Measurements from ENCODE around the gene SERPINC1.
A peak's percentile ranks its signal among the peaks of the same experiment; 100 is the strongest.

The SERPINC1 gene

GRCh38 chr1:173876732-173877131, 40.4 kb downstream of the SERPINC1 start:
- H3K4me3 ChIP-seq (ENCODE audit: low read depth in 1 of 2, low read length in 2 of 2) = no peak overlapping the region
- no peaks in the 10 kb centered on the region for H3K27me3 ChIP-seq (ENCODE audit: control insufficient read depth in 1 of 2, insufficient read depth in 2 of 2, low read length in 2 of 2)
- no peaks in the 10 kb centered on the region for H3K4me1 ChIP-seq (ENCODE audit: control insufficient read depth in 1 of 2, insufficient read depth in 2 of 2, low read length in 2 of 2)
- no peak overlapping the region for H3K9ac ChIP-seq (ENCODE audit: low read depth in 1 of 2, low read length in 2 of 2)
- no peak overlapping the region for H3K27ac ChIP-seq (ENCODE audit: low read depth, low read length)
- peaks cover 0 to 3% of the 10 kb centered on the region in 2 donors for H3K36me3 ChIP-seq (ENCODE audit: control insufficient read depth in 1 of 2, insufficient read depth in 2 of 2, low read length in 2 of 2)
- H3K9me3 ChIP-seq (ENCODE audit: control insufficient read depth in 1 of 2, low read length in 2 of 2) = no peaks in the 10 kb centered on the region

- Histone ChIP-seq H3K27me3 (ENCODE audit: control insufficient read depth in 1 of 2, insufficient read depth in 2 of 2, low read length in 2 of 2) (no peaks in the 10 kb centered on the region), H3K9ac (ENCODE audit: low read depth in 1 of 2, low read length in 2 of 2) (no peak overlapping the region), H3K27ac (ENCODE audit: low read depth, low read length) (no peak overlapping the region), H3K36me3 (ENCODE audit: control insufficient read depth in 1 of 2, insufficient read depth in 2 of 2, low read length in 2 of 2) (peaks cover 1 to 7% of the 10 kb centered on the region in 2 donors), H3K9me3 (ENCODE audit: control insufficient read depth in 1 of 2, low read length in 2 of 2) (no peaks in the 10 kb centered on the region), H3K4me3 (ENCODE audit: low read depth in 1 of 2, low read length in 2 of 2) (no peak overlapping the region), H3K4me1 (ENCODE audit: control insufficient read depth in 1 of 2, insufficient read depth in 2 of 2, low read length in 2 of 2) (peaks cover 20 to 27% of the 10 kb centered on the region in 2 donors)
Observed at GRCh38 chr1:173871500-173871899, 45.6 kb downstream of the SERPINC1 start.

- no peak overlapping the region for H3K27ac ChIP-seq (ENCODE audit: low read depth, low read length)
- H3K9me3 ChIP-seq (ENCODE audit: control insufficient read depth in 1 of 2, low read length in 2 of 2) = no peaks in the 10 kb centered on the region
- H3K4me3 ChIP-seq (ENCODE audit: low read depth in 1 of 2, low read length in 2 of 2) = no peak overlapping the region
- H3K9ac ChIP-seq (ENCODE audit: low read depth in 1 of 2, low read length in 2 of 2) = no peak overlapping the region
- no peaks in the 10 kb centered on the region for H3K27me3 ChIP-seq (ENCODE audit: control insufficient read depth in 1 of 2, insufficient read depth in 2 of 2, low read length in 2 of 2)
- H3K36me3 ChIP-seq (ENCODE audit: control insufficient read depth in 1 of 2, insufficient read depth in 2 of 2, low read length in 2 of 2) = peaks cover 5 to 11% of the 10 kb centered on the region in 2 donors
- H3K4me1 ChIP-seq (ENCODE audit: control insufficient read depth in 1 of 2, insufficient read depth in 2 of 2, low read length in 2 of 2) = peaks cover 24 to 31% of the 10 kb centered on the region in 2 donors
Observed at GRCh38 chr1:173871091-173871490, 46.0 kb downstream of the SERPINC1 start.

- peaks cover 29 to 37% of the 10 kb centered on the region in 2 donors for H3K4me1 ChIP-seq (ENCODE audit: control insufficient read depth in 1 of 2, insufficient read depth in 2 of 2, low read length in 2 of 2)
- no peaks in the 10 kb centered on the region for H3K9me3 ChIP-seq (ENCODE audit: control insufficient read depth in 1 of 2, low read length in 2 of 2)
- H3K4me3 ChIP-seq (ENCODE audit: low read depth in 1 of 2, low read length in 2 of 2) = peak overlapping the region in 1 of 2 donors; percentile 92
- peak overlapping the region; percentile 42 for H3K27ac ChIP-seq (ENCODE audit: low read depth, low read length)
- H3K36me3 ChIP-seq (ENCODE audit: control insufficient read depth in 1 of 2, insufficient read depth in 2 of 2, low read length in 2 of 2) = peaks cover 11 to 15% of the 10 kb centered on the region in 2 donors
- peak overlapping the region; percentile 12 to 71 for H3K9ac ChIP-seq (ENCODE audit: low read depth in 1 of 2, low read length in 2 of 2)
- no peaks in the 10 kb centered on the region for H3K27me3 ChIP-seq (ENCODE audit: control insufficient read depth in 1 of 2, insufficient read depth in 2 of 2, low read length in 2 of 2)
Observed at GRCh38 chr1:173870252-173871075, 46.7 kb downstream of the SERPINC1 start.

GRCh38 chr1:173869021-173869359, 48.1 kb downstream of the SERPINC1 start:
- H3K9ac ChIP-seq (ENCODE audit: low read depth in 1 of 2, low read length in 2 of 2) = peak overlapping the region; percentile 71 to 85
- H3K27me3 ChIP-seq (ENCODE audit: control insufficient read depth in 1 of 2, insufficient read depth in 2 of 2, low read length in 2 of 2) = no peaks in the 10 kb centered on the region
- peak overlapping the region; percentile 92 to 95 for H3K4me3 ChIP-seq (ENCODE audit: low read depth in 1 of 2, low read length in 2 of 2)
- peak overlapping the region; percentile 97 for H3K27ac ChIP-seq (ENCODE audit: low read depth, low read length)
- no peaks in the 10 kb centered on the region for H3K9me3 ChIP-seq (ENCODE audit: control insufficient read depth in 1 of 2, low read length in 2 of 2)
- peaks cover 39 to 47% of the 10 kb centered on the region in 2 donors for H3K4me1 ChIP-seq (ENCODE audit: control insufficient read depth in 1 of 2, insufficient read depth in 2 of 2, low read length in 2 of 2)
- peaks cover 24 to 29% of the 10 kb centered on the region in 2 donors for H3K36me3 ChIP-seq (ENCODE audit: control insufficient read depth in 1 of 2, insufficient read depth in 2 of 2, low read length in 2 of 2)

- H3K27me3 ChIP-seq (ENCODE audit: control insufficient read depth in 1 of 2, insufficient read depth in 2 of 2, low read length in 2 of 2) = no peaks in the 10 kb centered on the region
- H3K9ac ChIP-seq (ENCODE audit: low read depth in 1 of 2, low read length in 2 of 2) = peak within 1 kb of the TSS; percentile 71 to 85
- peak within 1 kb of the TSS; percentile 97 for H3K27ac ChIP-seq (ENCODE audit: low read depth, low read length)
- no peaks in the 10 kb centered on the region for H3K9me3 ChIP-seq (ENCODE audit: control insufficient read depth in 1 of 2, low read length in 2 of 2)
- H3K36me3 ChIP-seq (ENCODE audit: control insufficient read depth in 1 of 2, insufficient read depth in 2 of 2, low read length in 2 of 2) = peaks cover 30 to 34% of the 10 kb centered on the region in 2 donors
- H3K4me1 ChIP-seq (ENCODE audit: control insufficient read depth in 1 of 2, insufficient read depth in 2 of 2, low read length in 2 of 2) = peaks cover 39 to 47% of the 10 kb centered on the region in 2 donors
- peak within 1 kb of the TSS; percentile 92 to 95 for H3K4me3 ChIP-seq (ENCODE audit: low read depth in 1 of 2, low read length in 2 of 2)
Observed at GRCh38 chr1:173868266-173869020, 48.7 kb downstream of the SERPINC1 start, which contains the start of gene ZBTB37. ZBTB37 (plus strand) TSS chr1:173868380; CDS start chr1:173870226, 1,846 bp downstream.

GRCh38 chr1:173867753-173868265, 49.3 kb downstream of the SERPINC1 start, which contains the start of gene GAS5:
GAS5 (minus strand) TSS chr1:173867989.
- H3K9me3 ChIP-seq (ENCODE audit: control insufficient read depth in 1 of 2, low read length in 2 of 2) = no peaks in the 10 kb centered on the region
- H3K36me3 ChIP-seq (ENCODE audit: control insufficient read depth in 1 of 2, insufficient read depth in 2 of 2, low read length in 2 of 2) = peaks cover 36 to 40% of the 10 kb centered on the region in 2 donors
- peak within 1 kb of the TSS; percentile 92 to 95 for H3K4me3 ChIP-seq (ENCODE audit: low read depth in 1 of 2, low read length in 2 of 2)
- peak within 1 kb of the TSS; percentile 71 to 85 for H3K9ac ChIP-seq (ENCODE audit: low read depth in 1 of 2, low read length in 2 of 2)
- peaks cover 39 to 47% of the 10 kb centered on the region in 2 donors for H3K4me1 ChIP-seq (ENCODE audit: control insufficient read depth in 1 of 2, insufficient read depth in 2 of 2, low read length in 2 of 2)
- H3K27ac ChIP-seq (ENCODE audit: low read depth, low read length) = peak within 1 kb of the TSS; percentile 97
- H3K27me3 ChIP-seq (ENCODE audit: control insufficient read depth in 1 of 2, insufficient read depth in 2 of 2, low read length in 2 of 2) = no peaks in the 10 kb centered on the region

GRCh38 chr1:173867141-173867752, 49.9 kb downstream of the SERPINC1 start:
- peaks cover 40 to 46% of the 10 kb centered on the region in 2 donors for H3K36me3 ChIP-seq (ENCODE audit: control insufficient read depth in 1 of 2, insufficient read depth in 2 of 2, low read length in 2 of 2)
- no peaks in the 10 kb centered on the region for H3K9me3 ChIP-seq (ENCODE audit: control insufficient read depth in 1 of 2, low read length in 2 of 2)
- H3K27ac ChIP-seq (ENCODE audit: low read depth, low read length) = peak overlapping the region; percentile 97
- H3K27me3 ChIP-seq (ENCODE audit: control insufficient read depth in 1 of 2, insufficient read depth in 2 of 2, low read length in 2 of 2) = no peaks in the 10 kb centered on the region
- peak overlapping the region; percentile 92 to 95 for H3K4me3 ChIP-seq (ENCODE audit: low read depth in 1 of 2, low read length in 2 of 2)
- H3K9ac ChIP-seq (ENCODE audit: low read depth in 1 of 2, low read length in 2 of 2) = peak overlapping the region; percentile 71 to 84
- peaks cover 39 to 47% of the 10 kb centered on the region in 2 donors for H3K4me1 ChIP-seq (ENCODE audit: control insufficient read depth in 1 of 2, insufficient read depth in 2 of 2, low read length in 2 of 2)

- H3K9ac ChIP-seq (ENCODE audit: low read depth in 1 of 2, low read length in 2 of 2) = peak overlapping the region; percentile 71 to 84
Observed at GRCh38 chr1:173866413-173867115, 50.6 kb downstream of the SERPINC1 start.

More at GRCh38 chr1:173866413-173867115, 50.6 kb downstream of the SERPINC1 start:
- no peaks in the 10 kb centered on the region for H3K9me3 ChIP-seq (ENCODE audit: control insufficient read depth in 1 of 2, low read length in 2 of 2)
- H3K27me3 ChIP-seq (ENCODE audit: control insufficient read depth in 1 of 2, insufficient read depth in 2 of 2, low read length in 2 of 2) = no peaks in the 10 kb centered on the region
- peaks cover 40 to 49% of the 10 kb centered on the region in 2 donors for H3K36me3 ChIP-seq (ENCODE audit: control insufficient read depth in 1 of 2, insufficient read depth in 2 of 2, low read length in 2 of 2)
- H3K4me3 ChIP-seq (ENCODE audit: low read depth in 1 of 2, low read length in 2 of 2) = peak overlapping the region; percentile 92 to 95
- H3K4me1 ChIP-seq (ENCODE audit: control insufficient read depth in 1 of 2, insufficient read depth in 2 of 2, low read length in 2 of 2) = peaks cover 37 to 47% of the 10 kb centered on the region in 2 donors
- no peak overlapping the region for H3K27ac ChIP-seq (ENCODE audit: low read depth, low read length)

Data from duodenal mucosa (tissue), 2 donors.